ENCODE results near the gene CCDC185.

DNA sequence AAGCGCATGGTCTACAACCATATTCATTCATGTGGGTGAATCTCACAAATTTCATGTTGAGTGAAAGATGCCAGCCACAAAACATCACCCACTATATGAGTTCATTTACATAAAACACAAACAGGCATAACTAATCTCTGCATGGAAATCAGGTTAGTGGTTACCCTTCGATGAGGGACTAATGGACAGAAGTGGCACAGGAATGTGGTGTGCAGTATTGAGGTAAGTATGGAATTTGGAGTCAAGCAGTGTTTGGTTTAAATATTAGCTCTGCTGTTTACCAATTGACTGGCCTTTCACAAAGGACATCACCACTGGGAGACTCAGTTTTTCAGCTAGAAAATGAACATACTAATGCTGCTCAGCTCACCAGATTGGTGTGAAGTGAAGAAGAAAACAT lies 24.2 kb downstream of the CCDC185 start:
- no peak for TF ChIP-seq ZFP3 (CRISPR knock-in tag; IDR thresholded peaks at IDR 0.05)
- TF ChIP-seq, protein P1, sequence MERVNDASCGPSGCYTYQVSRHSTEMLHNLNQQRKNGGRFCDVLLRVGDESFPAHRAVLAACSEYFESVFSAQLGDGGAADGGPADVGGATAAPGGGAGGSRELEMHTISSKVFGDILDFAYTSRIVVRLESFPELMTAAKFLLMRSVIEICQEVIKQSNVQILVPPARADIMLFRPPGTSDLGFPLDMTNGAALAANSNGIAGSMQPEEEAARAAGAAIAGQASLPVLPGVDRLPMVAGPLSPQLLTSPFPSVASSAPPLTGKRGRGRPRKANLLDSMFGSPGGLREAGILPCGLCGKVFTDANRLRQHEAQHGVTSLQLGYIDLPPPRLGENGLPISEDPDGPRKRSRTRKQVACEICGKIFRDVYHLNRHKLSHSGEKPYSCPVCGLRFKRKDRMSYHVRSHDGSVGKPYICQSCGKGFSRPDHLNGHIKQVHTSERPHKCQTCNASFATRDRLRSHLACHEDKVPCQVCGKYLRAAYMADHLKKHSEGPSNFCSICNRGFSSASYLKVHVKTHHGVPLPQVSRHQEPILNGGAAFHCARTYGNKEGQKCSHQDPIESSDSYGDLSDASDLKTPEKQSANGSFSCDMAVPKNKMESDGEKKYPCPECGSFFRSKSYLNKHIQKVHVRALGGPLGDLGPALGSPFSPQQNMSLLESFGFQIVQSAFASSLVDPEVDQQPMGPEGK (CRISPR knock-in tag; IDR thresholded peaks at IDR 0.05; ENCODE audit: borderline replicate concordance): no peak
- TF ChIP-seq CSDC2 (CRISPR knock-in tag; IDR thresholded peaks at IDR 0.05): no peak
- TF ChIP-seq ZNF8 (CRISPR knock-in tag; IDR thresholded peaks at IDR 0.05): no peak
- TF ChIP-seq ZNF70 (CRISPR knock-in tag; IDR thresholded peaks at IDR 0.05): no peak
- TF ChIP-seq, protein P2, sequence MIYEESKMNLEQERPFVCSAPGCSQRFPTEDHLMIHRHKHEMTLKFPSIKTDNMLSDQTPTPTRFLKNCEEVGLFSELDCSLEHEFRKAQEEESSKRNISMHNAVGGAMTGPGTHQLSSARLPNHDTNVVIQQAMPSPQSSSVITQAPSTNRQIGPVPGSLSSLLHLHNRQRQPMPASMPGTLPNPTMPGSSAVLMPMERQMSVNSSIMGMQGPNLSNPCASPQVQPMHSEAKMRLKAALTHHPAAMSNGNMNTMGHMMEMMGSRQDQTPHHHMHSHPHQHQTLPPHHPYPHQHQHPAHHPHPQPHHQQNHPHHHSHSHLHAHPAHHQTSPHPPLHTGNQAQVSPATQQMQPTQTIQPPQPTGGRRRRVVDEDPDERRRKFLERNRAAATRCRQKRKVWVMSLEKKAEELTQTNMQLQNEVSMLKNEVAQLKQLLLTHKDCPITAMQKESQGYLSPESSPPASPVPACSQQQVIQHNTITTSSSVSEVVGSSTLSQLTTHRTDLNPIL (CRISPR knock-in tag; IDR thresholded peaks at IDR 0.05; ENCODE audit: low read depth): no peak
- no peak for TF ChIP-seq ISL1 (CRISPR knock-in tag; IDR thresholded peaks at IDR 0.05)
- no peak for TF ChIP-seq ARNTL (CRISPR knock-in tag; IDR thresholded peaks at IDR 0.05; ENCODE audit: borderline replicate concordance, low read depth)
- no peak for TF ChIP-seq GLIS3 (CRISPR knock-in tag; IDR thresholded peaks at IDR 0.05)
- TF ChIP-seq BACH2 (CRISPR knock-in tag; IDR thresholded peaks at IDR 0.05; ENCODE audit: borderline replicate concordance): no peak
- no peak for TF ChIP-seq TOX (CRISPR knock-in tag; IDR thresholded peaks at IDR 0.05; ENCODE audit: borderline replicate concordance)
- TF ChIP-seq OSR1 (CRISPR knock-in tag; IDR thresholded peaks at IDR 0.05): no peak
- TF ChIP-seq, protein P3, sequence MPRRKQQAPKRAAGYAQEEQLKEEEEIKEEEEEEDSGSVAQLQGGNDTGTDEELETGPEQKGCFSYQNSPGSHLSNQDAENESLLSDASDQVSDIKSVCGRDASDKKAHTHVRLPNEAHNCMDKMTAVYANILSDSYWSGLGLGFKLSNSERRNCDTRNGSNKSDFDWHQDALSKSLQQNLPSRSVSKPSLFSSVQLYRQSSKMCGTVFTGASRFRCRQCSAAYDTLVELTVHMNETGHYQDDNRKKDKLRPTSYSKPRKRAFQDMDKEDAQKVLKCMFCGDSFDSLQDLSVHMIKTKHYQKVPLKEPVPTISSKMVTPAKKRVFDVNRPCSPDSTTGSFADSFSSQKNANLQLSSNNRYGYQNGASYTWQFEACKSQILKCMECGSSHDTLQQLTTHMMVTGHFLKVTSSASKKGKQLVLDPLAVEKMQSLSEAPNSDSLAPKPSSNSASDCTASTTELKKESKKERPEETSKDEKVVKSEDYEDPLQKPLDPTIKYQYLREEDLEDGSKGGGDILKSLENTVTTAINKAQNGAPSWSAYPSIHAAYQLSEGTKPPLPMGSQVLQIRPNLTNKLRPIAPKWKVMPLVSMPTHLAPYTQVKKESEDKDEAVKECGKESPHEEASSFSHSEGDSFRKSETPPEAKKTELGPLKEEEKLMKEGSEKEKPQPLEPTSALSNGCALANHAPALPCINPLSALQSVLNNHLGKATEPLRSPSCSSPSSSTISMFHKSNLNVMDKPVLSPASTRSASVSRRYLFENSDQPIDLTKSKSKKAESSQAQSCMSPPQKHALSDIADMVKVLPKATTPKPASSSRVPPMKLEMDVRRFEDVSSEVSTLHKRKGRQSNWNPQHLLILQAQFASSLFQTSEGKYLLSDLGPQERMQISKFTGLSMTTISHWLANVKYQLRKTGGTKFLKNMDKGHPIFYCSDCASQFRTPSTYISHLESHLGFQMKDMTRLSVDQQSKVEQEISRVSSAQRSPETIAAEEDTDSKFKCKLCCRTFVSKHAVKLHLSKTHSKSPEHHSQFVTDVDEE (CRISPR knock-in tag; IDR thresholded peaks at IDR 0.05): no peak
- no peak for TF ChIP-seq ZFP30 (CRISPR knock-in tag; IDR thresholded peaks at IDR 0.05)
